Muscle of leg (tissue), 11 donors: Measurements from ENCODE around the gene DDX41. TPM values are rescaled to one million over a fixed set of nuclear protein-coding genes. Genes with fewer than 3 reads are reported as not detected.
A peak's percentile ranks its signal among the peaks of the same experiment; 100 is the strongest.

Experiments used
- DNase-seq: peaks from one replicate; pipeline ENCODE4 v3.0.0; 2013
- H3K27ac ChIP-seq: one replicate; pipeline ENCODE4 v1.5.1; 2013; ENCODE audit warnings: mild to moderate bottlenecking, low read length, control low read depth
- H3K27me3 ChIP-seq: one replicate; pipeline ENCODE4 v1.6.1; 2013; ENCODE audit warnings: low read length; ENCODE audit not compliant: control insufficient read depth, insufficient read depth
- H3K36me3 ChIP-seq: one replicate; pipeline ENCODE4 v1.6.1; 2013; ENCODE audit warnings: low read length; ENCODE audit not compliant: control insufficient read depth, insufficient read depth
- H3K4me1 ChIP-seq: one replicate; pipeline ENCODE4 v1.6.1; 2013; ENCODE audit warnings: low read length; ENCODE audit not compliant: control insufficient read depth, insufficient read depth
- H3K4me3 ChIP-seq: one replicate; pipeline ENCODE4 v1.5.1; 2013; ENCODE audit warnings: low read length, control low read depth
- H3K9me3 ChIP-seq: replicated peaks from 2 replicates; pipeline ENCODE4 v1.6.1; 2013; ENCODE audit warnings: low read depth, low read length; ENCODE audit not compliant: control insufficient read depth
- WGBS: methylation state at CpG from one replicate; pipeline ENCODE4 v1.1.5; 2013; ENCODE audit warnings: missing lambda C conversion rate; ENCODE audit not compliant: insufficient coverage; 5-methylcytosine and 5-hydroxymethylcytosine counted together
- polyA plus RNA-seq, 8 donors: library from polyadenylated mRNA; unstranded; fragments of 120-200 nt; gene quantifications; one replicate each; pipeline versions ENCODE4 v1.2.1 to v1.2.3, GENCODE V29; 2013; ENCODE audit warnings: inconsistent platforms in 1 of 8, low replicate concordance in 1 of 8; ENCODE audit not compliant: insufficient read length in 8 of 8, insufficient read depth in 1 of 8
- total RNA-seq: library from RNA; stranded (reverse); fragments of 120-200 nt; gene quantifications from one replicate; pipeline ENCODE4 v1.2.4, GENCODE V29; 2013

Gene DDX41
- total and polyA plus RNA-seq, 9 donors, result 44.4 to 69.0 (median 54.0) TPM

DNA sequence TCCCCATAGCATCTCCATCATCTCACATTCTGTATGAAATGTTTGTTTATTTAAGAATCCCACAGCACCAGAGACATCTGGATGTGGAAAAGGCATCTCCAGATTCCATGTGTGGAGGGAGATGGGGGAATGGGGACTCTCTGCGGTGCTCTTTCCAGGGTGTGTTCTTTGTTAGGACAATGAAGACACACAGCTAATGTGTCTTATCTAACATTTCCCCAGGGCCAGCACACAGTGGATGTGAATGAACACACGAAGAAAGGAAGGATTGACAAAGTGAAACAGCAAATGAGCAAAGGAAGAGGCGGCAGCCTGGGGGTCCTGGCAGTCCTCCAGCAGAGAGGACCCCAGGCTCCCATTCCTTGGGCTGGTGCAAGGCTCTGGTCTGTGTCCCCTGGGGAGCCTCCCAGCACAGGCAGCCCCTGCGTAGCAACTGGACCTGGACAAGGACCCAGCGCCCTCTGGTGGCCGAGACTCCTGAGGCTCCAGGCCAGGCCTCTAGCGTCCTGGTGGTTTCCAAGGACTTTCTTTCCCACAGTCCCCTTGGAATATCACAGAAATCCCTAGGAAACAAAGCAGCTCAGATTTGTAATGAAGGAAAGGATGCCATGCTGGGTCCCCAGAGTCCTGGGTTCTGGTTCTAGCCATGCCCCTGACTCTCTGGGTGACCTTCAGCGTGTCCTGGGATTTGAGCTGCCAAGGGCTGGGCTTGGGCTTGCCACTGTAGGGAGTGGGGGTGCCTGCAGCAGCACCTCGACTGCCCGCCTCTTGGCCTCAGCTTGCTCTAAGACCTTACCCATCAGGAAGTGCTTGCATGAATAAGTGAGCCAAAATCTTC, 15.9 kb downstream of the DDX41 start:
- Histone ChIP-seq H3K36me3 (peaks cover 16% of the 10 kb centered on the region), H3K9me3 (no peaks in the 10 kb centered on the region), H3K27me3 (peaks cover 4% of the 10 kb centered on the region), H3K27ac (peak overlapping the region; percentile 71), H3K4me1 (peaks cover 41% of the 10 kb centered on the region), H3K4me3 (no peak overlapping the region)
- peak; percentile 91 for DNase-seq
- 22% methylated on average over 7 of the region's 10 CpGs for WGBS

GRCh38 chr5:177499842-177500241, 16.9 kb downstream of the DDX41 start:
- Histone ChIP-seq H3K27me3 (peaks cover 4% of the 10 kb centered on the region), H3K36me3 (peaks cover 19% of the 10 kb centered on the region), H3K4me1 (peaks cover 51% of the 10 kb centered on the region), H3K4me3 (no peak overlapping the region), H3K27ac (peak overlapping the region; percentile 47), H3K9me3 (no peaks in the 10 kb centered on the region)
- 75% methylated on average over 5 of the region's 6 CpGs for WGBS
- DNase-seq, result no peak

GRCh38 chr5:177498013-177498787, 18.6 kb downstream of the DDX41 start:
- WGBS, result 17% methylated on average over 33 of the region's 48 CpGs
- Histone ChIP-seq H3K4me1 (peaks cover 68% of the 10 kb centered on the region), H3K27ac (peak overlapping the region; percentile 71), H3K4me3 (peak overlapping the region; percentile 89), H3K9me3 (no peaks in the 10 kb centered on the region), H3K36me3 (peaks cover 17% of the 10 kb centered on the region), H3K27me3 (peaks cover 4% of the 10 kb centered on the region)
- no peak for DNase-seq

DNA sequence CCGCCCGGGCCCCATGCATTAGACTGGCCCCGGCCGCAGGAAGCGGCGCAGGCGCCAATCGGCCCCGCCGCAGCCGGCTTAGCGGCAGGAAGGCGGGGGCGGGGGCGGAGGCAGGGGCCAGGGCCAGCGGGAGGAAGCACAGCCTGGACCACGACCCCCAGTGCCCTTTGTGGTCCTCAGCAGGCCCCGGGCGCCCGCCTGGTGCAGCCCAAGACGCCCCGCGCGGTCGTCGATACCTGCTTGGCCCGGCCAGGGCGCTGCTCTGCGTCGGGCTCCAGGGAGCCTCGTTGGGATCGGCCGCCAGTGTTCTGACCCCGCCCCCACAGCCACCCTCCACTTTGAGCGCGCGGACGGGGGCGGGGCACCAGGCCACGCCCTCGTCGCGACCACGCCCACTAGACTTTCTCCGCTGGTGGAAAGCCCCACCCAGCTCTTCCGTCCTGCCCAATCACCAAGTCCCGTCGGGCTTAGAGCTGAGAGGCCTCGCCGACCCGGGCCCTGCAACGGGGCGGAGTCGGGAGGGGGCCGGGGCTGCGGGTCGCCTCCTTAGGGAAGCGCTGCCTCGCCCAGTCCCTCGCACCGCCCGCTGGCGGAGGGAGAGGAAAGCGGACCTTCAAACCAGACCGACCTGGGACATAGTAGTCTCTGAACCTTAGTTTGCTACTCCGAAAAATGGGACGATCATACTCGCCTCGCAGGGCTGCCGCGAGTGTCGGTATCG, 19.3 kb downstream of the DDX41 start, which contains the start of gene PDLIM7:
Gene PDLIM7 (minus strand): TSS at position 313 of the 721 bp plus-strand sequence. CDS start 1,092 bp downstream, outside the sequence.
- WGBS, result under 1% methylated on average over 69 of the region's 73 CpGs
- peaks cover 75% of the 10 kb centered on the region for H3K4me1 ChIP-seq

GRCh38 chr5:177496727-177497291, 20.0 kb downstream of the DDX41 start:
- Histone ChIP-seq H3K4me3 (peak overlapping the region; percentile 89), H3K4me1 (peaks cover 81% of the 10 kb centered on the region), H3K27me3 (peaks cover 4% of the 10 kb centered on the region), H3K9me3 (no peaks in the 10 kb centered on the region), H3K27ac (peak overlapping the region; percentile 97), H3K36me3 (peaks cover 30% of the 10 kb centered on the region)
- WGBS, result 1% methylated on average over 11 of the region's 29 CpGs
- DNase-seq, result peak; percentile 98

More for the DNA sequence above, 19.3 kb downstream of the DDX41 start, which contains the start of gene PDLIM7:
- peak within 1 kb of the TSS; percentile 89 for H3K4me3 ChIP-seq
- H3K9me3 ChIP-seq, result no peaks in the 10 kb centered on the region
- peaks cover 25% of the 10 kb centered on the region for H3K36me3 ChIP-seq
- H3K27me3 ChIP-seq, result peaks cover 4% of the 10 kb centered on the region
- peak within 1 kb of the TSS; percentile 97 for H3K27ac ChIP-seq
- peak; percentile 98 for DNase-seq

- Histone ChIP-seq H3K4me1 (peaks cover 80% of the 10 kb centered on the region), H3K27ac (peak overlapping the region; percentile 94), H3K36me3 (peaks cover 32% of the 10 kb centered on the region), H3K27me3 (peaks cover 4% of the 10 kb centered on the region), H3K4me3 (peak overlapping the region; percentile 89), H3K9me3 (no peaks in the 10 kb centered on the region)
- DNase-seq, result no peak
- 8% methylated on average over 9 of the region's 12 CpGs for WGBS
These were observed 20.6 kb downstream of the DDX41 start for GRCh38 chr5:177496070-177496726.

GRCh38 chr5:177495243-177496060, 21.3 kb downstream of the DDX41 start:
- H3K4me3 ChIP-seq, result peak overlapping the region; percentile 89
- peaks cover 4% of the 10 kb centered on the region for H3K27me3 ChIP-seq
- 43% methylated on average over 10 of the region's 14 CpGs for WGBS
- peaks cover 80% of the 10 kb centered on the region for H3K4me1 ChIP-seq
- H3K9me3 ChIP-seq, result no peaks in the 10 kb centered on the region
- peak overlapping the region; percentile 94 for H3K27ac ChIP-seq
- DNase-seq, result peak; percentile 92
- H3K36me3 ChIP-seq, result peaks cover 40% of the 10 kb centered on the region

GRCh38 chr5:177494346-177495195, 22.2 kb downstream of the DDX41 start:
- H3K9me3 ChIP-seq, result no peaks in the 10 kb centered on the region
- H3K4me1 ChIP-seq, result peaks cover 79% of the 10 kb centered on the region
- DNase-seq, result peak; percentile 87
- peaks cover 4% of the 10 kb centered on the region for H3K27me3 ChIP-seq
- H3K27ac ChIP-seq, result peak overlapping the region; percentile 94
- peak overlapping the region; percentile 89 for H3K4me3 ChIP-seq
- WGBS, result 25% methylated on average over 7 of the region's 11 CpGs
- peaks cover 49% of the 10 kb centered on the region for H3K36me3 ChIP-seq
